Body of pancreas (tissue), 4 donors: ENCODE measurements around the gene IL12B.
"Not testable (repeated sequence)": the region's sequence is repeated elsewhere in the genome, so short reads cannot be mapped to it uniquely, and the experiment has no call there.

ENCODE experiments used
- POLR2A ChIP-seq, 3 donors: fragments of 450-650 bp; IDR thresholded peaks; one replicate each; pipeline ENCODE4 v1.6.1; 2016; ENCODE audit warnings: antibody characterized with exemption in 3 of 3, mild to moderate bottlenecking in 2 of 3
- TF ChIP-seq, protein P1 (sequence below), 7 experiments: fragments of 450-650 bp in 4 of 7; fragments of 200-600 bp in 3 of 7; sonication (generic) in 3 of 7; IDR thresholded peaks; one replicate each; pipeline ENCODE4 v1.5.1; 2016 to 2019; ENCODE audit warnings: antibody characterized with exemption in 7 of 7

GRCh38 chr5:159301929-159302860, 28.1 kb downstream of the IL12B start:
- TF ChIP-seq, protein P1, sequence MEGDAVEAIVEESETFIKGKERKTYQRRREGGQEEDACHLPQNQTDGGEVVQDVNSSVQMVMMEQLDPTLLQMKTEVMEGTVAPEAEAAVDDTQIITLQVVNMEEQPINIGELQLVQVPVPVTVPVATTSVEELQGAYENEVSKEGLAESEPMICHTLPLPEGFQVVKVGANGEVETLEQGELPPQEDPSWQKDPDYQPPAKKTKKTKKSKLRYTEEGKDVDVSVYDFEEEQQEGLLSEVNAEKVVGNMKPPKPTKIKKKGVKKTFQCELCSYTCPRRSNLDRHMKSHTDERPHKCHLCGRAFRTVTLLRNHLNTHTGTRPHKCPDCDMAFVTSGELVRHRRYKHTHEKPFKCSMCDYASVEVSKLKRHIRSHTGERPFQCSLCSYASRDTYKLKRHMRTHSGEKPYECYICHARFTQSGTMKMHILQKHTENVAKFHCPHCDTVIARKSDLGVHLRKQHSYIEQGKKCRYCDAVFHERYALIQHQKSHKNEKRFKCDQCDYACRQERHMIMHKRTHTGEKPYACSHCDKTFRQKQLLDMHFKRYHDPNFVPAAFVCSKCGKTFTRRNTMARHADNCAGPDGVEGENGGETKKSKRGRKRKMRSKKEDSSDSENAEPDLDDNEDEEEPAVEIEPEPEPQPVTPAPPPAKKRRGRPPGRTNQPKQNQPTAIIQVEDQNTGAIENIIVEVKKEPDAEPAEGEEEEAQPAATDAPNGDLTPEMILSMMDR (IDR thresholded peaks at IDR 0.05), result not testable (repeated sequence)
- not testable (repeated sequence) for TF ChIP-seq POLR2A (IDR thresholded peaks at IDR 0.05)
